NCI-H128 (cell line): Measurements from ENCODE around the gene RAB6A.
A peak's percentile ranks its signal among the peaks of the same experiment; 100 is the strongest.
"Not testable (repeated sequence)": the region's sequence is repeated elsewhere in the genome, so short reads cannot be mapped to it uniquely, and the experiment has no call there.

Source experiments
- DNase-seq: peaks from one replicate; lab custom pipeline; 2025; ENCODE audit not compliant: unreplicated experiment; lab: John Stamatoyannopoulos, UW

Gene RAB6A

DNA sequence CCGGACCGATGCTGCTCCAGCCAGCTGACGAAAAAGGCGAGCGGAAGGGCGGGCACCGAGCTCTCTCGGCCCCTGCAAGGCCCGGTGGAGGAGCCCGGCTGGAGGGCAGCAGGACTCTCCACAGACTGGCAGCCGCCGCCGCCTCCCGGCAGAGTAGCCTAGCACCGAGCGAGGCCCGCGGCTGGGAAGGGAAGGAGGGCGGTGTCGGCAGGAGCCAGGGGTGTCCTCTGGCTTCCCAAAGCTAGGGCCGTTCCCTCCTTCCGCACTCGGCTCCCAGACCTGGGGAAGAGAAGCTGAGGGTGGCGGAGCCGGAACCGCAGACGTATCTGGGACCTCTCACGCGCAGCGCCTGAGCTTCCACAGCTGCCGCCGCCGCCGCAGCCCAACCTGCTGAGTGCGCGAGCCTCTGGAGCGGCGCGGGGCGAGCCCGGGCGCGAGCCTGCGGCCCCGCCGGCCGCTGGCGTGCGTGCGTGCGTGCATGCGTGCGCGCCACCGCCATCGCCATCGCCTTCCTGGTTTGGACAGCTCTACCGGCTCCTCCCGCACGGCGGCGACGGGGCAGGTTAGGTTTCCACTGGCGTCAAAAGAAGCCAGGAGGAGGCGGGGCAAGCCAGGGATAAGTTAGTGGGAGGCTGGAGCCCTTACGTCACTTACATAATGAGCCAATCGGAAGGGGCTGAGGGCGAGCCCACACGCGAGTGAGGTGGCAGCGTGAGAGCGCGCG lies at the start of gene RAB6A:
Gene RAB6A (minus strand): TSS at position 396 of the 724 bp plus-strand sequence. CDS start 439 bp downstream, outside the sequence.
- peak; percentile 98 for DNase-seq

DNA sequence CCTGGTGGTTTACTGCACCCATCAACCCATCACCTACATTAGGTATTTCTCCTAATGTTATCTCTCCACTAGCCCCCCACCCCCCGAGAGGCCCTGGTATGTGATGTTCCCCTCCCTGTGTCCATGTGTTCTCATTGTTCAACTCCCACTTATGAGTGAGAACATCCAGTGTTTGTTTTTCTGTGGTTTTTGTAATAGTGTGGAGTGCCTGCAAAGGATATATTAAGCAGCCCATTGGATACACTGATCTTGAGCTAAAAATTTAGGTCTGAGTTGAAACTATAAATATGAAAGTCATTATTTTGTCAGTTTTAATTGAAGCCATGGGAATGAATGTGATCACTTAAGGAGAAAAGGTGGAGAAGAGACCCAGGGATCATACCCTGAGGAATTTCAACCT lies 49.8 kb upstream of the RAB6A start:
- no peak for DNase-seq

DNA sequence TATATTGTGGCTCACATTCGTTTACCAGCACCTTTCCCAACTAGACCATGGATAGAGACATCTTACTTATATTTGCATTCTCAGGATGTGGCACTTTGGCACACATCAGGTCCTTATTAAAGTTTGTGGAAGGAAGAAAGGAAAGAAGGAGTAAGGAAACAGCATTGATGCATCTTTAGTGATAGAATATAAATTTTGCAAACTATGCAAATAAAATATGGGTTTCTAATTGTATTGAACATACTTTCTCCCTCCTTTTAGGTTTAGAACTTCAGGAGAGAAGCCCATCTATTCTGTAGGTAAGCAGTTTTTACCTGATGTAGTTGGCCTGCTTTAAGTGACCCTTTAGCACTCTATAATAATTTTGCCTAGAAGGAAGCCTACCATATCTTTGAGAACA lies 47.2 kb upstream of the RAB6A start:
- no peak for DNase-seq

DNA sequence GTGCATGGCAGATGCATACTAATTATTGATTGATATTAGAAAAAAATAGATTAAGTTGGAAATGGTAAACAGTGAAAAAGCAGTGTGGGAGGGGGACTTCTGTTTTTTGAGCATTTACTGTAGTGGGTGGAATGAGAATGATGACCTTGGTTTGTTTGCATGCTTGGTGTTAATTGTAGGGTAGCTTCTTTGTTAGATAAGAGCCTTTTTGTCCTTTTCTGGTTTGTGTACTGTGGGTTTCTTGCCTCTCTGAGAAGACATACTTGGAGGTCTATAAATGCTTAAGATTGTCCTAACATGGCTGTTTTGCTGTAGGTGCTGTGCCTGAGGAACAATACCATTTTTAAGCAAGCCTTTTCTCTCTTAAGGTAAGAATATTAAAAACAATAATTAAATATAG lies 43.8 kb upstream of the RAB6A start:
- DNase-seq, result no peak

DNA sequence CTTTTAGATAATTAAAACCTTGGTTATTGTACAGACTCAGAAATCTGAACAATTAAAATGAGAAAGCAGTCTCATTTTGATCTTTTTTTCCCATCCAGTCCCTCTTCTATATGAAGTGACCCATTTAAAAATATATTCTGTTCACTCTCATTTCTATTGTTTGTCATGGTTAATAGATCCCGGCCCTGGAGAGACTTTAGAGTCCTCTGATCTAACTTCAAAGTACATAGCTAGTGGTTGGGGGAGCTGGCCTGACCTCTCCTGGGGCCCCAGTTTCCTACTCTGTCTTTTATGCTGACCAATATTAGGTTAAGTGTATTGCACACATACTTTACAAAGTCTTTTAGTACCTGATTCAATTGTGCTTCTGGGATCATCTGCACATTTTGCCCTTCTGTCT lies 40.3 kb upstream of the RAB6A start:
- no peak for DNase-seq

DNA sequence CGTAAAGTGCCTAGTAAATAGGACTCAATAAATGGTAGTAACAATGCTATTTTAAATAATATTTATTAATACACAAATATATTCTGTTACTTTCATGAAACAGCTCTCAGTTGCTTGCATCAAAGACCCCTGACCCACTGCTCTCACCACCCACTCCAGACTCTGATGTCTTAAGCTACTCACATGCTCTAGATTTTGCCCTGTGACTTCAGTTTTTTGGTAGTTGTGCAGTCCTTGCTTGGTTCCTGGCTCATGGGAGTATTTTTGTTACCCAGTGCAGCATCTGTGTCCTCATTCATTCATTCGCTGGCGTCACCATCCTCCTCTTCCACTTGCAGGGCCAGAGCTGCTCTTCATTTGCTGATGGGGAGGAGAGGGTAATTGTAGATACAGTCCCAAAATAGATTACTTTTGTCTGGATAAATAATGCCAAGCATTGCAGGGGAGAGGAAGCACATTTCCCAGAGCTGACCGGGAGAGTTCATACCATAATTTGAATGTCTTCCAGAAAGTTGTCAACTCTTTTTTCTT lies 39.5 kb upstream of the RAB6A start:
- DNase-seq, result no peak

DNA sequence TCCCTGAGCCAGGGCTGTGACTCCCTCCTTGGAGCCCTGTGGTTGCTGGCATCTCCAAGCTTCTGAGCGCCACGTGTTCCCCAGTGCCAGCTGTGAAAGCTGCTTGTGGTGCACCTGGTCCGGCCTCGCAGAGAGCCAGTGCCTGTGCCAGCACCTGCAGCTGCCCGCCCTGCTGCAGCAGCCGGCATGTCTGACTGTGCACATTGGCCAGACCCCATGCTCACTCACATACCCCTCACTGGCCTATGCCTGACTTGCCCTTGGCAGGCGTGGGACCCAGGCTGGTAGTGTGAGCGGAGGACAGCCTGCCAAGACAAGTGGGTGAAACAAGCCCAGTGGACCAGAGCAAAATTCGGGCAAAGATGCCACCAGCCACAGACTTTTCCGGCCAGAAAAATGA lies 36.6 kb upstream of the RAB6A start:
- no peak for DNase-seq

DNA sequence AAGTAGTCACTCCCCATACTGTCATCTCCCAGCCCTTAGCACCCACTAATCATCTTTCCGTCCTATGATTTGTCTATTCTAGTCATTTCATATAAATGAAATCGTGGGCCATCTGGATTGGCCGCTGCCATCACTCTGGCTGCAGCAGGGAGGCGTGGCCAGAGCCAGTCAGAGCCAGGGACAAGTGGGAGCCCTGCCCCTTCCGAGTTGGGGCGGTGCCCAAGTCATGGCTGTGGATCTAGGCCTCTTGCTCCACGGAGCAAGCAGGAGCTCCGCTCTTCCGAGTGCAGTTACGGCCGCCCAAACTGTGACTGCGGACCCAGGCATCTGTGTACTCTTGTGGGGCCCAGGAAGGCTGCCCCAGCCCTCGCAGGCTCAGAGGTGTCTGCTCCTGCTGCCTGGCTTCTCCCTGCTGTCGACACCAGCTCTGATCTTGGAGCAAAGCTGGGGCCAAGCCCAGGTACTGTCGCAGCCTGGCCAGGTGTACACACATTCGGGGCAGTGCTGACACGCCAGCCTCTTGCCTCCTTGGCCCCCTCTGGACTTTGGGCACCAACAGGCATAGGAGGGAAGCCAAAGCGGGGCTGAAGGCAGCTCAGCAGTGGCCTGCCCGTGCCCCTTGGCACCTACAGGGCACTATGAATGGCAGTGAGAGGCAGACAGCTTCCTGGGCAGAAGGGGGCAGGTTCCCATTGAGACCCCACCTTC lies 35.2 kb upstream of the RAB6A start:
- DNase-seq, result no peak

DNA sequence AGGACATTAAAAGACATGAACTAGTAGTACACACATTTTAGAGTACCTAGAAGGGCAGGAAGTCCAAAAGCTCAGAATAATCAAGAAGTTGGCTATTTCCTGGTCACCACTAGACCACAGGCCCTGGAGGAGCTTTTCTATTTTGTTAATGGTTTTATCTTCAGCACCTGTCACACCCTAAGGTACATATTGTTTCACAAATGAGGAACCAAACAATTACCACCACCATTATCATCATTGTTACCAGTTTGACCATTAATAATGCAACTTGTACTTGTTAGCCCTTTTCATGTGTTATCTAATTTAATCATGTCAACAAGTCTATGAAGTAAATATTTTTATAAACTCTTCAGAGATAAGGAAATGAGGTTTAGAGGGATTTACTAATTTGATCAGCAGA lies 31.7 kb upstream of the RAB6A start:
- no peak for DNase-seq

DNA sequence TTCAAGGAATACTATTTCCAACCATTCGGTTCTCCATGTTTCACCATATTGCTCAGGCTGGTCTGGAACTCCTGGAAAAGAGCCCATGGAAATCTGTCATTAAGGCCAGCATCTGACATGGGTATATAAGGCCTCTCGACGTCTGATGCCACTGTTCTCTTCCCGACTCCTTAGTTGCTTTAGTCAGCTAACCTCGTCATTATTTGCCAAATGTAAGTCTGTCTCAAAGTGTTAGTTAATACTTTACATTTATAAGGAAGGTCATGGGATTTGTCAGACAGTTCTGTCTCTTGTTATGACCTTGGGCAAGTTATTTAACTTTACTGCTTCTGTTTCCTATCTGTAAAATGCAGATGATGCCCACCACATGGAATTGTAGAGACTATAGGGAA lies 28.4 kb upstream of the RAB6A start:
- no peak for DNase-seq

DNA sequence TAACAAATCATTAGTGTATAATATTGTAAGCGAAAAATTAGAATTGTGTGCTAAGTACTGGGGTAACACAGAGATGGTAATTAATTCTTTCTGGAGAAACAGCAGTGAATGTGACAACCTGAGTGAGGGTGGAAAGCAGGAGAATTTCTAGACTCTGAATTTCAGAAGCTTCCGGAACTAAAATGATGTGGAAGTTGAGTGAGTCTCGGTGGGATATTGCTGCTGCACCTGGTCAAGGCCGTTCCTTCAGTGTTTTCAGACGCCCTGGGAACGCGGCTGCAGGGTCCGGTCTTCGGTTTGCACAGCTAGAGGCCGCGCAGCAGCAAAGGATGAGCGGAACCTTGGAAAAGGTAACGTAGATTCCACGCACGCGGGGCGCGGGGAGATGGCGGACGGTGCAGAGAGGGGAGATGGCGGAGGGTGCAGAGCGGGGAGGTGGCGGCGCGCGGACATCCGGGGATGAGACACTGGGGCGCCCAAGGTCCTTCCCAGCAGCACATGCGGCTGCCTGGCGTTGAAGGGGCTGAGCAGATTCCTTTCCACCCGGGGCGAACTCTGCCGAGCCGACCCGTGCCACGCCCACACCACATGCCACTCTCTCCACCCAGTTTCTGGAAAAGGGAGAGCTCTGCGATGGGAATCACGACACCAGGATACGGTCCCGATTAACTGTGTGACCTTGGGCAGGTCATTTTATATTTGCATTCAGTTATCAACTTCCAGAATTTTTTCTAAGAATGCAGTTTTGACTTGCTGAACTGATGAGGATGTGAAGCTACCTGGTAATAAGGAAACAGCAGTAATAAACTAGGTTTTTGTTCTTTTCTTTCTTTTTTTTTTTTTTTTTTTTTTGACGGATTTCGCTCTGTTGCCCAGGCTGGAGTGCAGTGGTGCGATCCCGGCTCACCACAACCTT lies 27.0 kb upstream of the RAB6A start, which contains the start of gene MRPL48:
Gene MRPL48 (plus strand): TSS at position 232 of the 916 bp plus-strand sequence. CDS start 98 bp downstream, at position 330.
- peak; percentile 83 for DNase-seq

DNA sequence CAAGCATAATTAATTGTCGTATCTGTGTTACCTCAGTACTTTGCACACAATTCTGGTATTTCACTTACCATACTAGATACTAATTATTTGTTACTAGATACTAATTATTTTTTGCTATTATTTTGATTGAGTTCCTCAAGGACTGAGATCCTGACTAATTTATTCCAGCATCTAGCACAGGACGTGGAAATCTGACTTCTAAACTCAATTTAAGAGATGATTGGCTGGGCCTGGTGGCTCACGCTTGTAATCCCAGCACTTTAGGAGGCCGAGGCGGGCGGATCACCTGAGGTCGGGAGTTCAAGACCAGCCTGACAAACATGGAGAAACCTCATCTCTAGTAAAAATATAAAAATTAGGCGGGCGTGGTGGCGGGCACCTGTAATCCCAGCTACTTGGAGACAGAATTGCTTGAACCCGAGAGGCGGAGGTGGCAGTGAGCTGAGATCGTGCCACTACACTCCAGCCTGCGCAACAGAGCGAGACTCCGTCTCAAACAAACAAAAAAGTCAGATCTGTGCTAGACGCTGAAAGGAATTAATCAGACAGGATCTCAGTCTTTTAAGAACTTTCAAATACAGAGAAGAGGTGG lies 26.3 kb upstream of the RAB6A start:
- DNase-seq, result no peak

DNA sequence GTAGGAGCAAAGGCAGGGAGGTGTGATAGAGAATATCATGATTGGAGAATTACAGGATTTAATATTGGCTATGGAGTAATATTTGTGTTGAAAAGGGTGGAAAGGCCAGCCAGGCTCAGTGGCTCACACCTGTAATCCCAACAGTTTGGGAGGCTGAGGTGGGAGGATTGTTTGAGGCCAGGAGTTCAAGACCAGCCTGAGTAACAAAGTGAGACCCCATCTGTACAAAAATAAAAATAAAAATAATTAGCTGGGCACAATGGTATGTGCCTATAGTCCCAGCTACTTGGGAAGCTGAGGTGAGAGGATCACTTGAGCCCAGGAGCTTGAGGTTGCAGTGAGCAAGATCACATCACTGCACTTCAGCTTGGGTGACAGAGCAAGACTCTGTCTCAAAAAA lies 24.6 kb upstream of the RAB6A start:
- not testable (repeated sequence) for DNase-seq

DNA sequence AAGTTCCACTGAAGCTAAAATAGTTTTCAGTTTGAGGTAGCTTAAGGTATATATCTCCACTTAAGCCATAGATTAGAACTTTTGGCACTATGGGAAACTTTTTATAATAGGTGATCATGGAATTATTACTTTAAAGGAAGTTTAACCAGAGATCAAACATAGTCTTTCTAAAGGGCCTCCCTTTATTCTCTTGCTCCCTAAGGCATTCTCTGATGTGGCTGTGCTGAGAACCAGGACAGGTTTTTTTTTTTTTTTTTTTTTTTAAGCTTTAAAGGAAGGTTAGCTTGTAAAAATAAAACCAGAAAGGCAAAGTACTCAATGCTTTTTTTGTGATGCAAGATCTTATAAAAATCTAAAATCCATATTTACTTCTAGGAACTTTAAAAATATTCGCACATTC lies 23.9 kb upstream of the RAB6A start:
- no peak for DNase-seq

DNA sequence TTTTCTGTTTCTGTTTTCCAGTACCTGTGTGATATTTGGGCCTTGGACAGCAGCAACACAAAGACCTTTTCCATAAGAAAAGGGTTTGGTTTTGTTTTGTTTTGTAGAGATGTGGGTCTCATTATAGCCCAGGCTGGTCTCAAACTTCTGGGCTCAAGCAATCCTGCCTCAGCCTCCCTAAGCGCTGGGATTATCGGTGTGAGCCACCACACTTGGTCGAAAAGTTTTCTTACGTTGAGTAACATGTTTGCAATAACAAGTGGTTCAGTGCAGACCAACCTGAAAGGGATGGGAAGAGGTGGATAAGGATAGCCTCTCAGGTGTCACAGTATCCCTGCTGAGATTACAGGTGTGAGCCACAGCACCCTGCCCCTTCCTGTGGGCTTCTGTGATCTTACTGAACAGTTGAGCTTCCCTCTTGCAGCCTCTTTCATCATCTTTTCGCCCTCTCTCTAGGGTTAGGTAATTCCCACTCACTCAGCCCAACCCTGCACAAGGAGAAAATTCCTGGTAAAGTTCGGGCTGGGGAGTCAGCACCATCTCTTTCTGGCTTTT lies 23.3 kb upstream of the RAB6A start:
- DNase-seq, result no peak

DNA sequence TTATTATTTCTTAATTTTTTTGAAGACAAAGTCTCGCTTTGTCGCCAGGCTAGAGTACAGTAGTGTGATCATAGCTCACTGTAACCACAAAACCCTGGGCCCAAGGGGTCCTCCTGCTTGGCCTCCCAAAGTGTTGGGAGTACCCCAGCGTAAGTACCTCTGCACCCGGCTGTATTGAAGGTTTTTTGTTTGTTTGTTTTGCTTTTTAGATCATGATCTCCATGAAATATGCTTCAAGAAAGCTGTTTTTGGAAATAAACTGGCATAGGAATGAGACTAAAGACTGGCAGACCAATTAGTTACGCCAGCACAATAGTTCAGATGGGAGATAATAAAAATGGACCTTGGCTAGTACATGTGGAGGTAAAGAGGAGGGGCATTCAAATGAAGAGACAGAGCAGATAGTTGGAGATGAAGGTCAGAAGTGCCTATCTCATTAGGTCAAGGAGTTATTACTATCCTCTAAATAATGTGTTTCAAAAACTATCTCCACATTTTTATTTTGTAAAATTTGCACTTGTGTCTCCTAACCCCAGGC lies 22.7 kb upstream of the RAB6A start:
- DNase-seq, result no peak

DNA sequence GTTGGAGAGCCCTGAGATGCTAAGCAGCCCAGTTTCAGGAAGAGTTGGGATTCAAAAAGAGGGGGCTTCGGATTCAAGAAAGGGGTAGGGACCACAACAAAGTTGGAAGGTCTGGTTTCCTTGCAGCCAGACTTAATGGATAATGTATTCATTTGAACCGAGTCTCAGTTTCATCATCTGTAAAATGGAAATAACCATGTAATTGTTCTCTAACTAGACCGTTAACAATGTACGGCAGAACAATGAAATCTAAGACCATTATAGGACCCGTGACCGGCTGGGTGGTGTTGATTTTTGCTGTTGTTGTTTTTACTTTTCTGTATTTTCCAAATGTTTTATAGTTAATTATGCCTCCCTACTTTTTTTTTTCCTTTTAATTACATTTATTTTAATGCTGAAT lies 20.4 kb upstream of the RAB6A start:
- no peak for DNase-seq

DNA sequence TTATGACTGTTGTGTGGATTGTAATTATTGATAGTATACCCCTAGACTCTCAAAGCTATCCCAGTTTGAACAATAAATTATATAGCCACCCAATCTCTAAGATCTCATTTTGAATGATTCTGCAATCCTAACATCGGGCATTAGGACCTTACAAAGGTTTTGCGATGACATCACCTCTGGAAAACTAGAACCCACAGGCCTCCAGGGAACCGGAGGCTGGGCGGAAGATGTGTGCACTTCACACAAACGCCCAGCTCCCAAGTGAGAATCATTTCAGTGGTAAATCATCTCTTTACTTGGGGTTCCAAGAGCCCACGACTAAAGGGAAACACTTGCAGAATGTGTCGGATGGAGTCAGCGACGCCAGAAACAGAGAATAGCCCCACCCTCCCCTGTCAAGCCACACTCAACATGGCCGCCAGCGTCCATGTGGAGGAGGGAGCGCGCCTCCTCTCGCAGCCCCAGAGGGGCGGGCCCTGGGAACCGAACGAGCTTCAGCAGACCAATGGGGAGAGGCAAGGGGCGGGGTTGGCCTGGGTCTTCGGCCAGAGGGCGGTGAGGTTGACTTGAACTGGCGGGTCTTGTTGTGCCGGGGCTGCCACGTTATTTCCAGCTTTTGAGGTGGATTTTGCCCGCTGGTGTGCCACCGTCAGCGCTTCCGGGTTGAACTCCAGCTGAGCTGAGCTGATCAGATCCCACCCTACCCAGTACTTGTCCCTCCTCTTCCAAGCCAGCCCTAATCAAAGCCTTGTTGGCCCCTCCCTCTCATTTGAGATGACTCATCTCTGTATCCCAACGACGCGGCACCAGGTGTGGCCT lies 18.4 kb upstream of the RAB6A start:
- DNase-seq, result peak; percentile 96

DNA sequence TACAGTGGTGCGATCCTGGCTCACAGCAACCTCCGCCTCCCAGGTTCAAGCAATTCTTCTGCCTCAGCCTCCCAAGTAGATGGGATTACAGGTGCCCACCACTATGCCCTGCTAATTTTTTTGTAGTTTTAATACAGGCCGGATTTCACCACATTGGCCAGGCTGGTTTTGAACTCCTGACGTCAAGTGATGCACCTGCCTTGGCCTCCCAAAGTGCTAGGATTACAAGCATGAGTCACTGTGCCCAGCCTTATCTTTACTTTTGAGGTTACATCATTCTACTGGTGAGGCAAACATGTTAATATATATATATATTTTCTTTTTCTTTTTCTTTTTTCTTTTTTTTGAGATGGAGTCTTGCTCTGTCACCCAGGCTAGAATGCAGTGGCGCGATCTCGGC lies 9.9 kb upstream of the RAB6A start:
- not testable (repeated sequence) for DNase-seq
